ENCODE data around the gene ZNF276.
"Not testable (repeated sequence)": the region's sequence is repeated elsewhere in the genome, so short reads cannot be mapped to it uniquely, and the experiment has no call there.

DNA sequence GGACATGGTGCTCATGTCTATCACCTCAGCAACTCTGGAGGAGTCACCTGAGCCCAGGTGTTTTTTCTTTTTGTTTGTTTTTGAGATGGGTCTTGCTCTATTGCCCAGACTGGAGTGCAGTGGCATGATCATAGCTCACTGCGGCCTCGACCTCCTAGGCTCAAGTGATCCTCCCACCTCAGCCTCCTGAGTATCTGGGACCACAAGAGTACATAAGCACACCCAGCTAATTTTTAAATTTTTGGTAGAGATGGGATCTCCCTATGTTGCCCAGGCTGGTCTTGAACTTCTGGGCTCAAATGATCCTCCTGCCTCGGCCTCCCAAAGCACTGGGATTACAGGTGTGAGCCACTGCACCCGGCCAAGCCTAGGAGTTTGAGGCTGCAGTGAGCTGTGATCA lies 31.7 kb upstream of the ZNF276 start:
- TF ChIP-seq, protein P1, sequence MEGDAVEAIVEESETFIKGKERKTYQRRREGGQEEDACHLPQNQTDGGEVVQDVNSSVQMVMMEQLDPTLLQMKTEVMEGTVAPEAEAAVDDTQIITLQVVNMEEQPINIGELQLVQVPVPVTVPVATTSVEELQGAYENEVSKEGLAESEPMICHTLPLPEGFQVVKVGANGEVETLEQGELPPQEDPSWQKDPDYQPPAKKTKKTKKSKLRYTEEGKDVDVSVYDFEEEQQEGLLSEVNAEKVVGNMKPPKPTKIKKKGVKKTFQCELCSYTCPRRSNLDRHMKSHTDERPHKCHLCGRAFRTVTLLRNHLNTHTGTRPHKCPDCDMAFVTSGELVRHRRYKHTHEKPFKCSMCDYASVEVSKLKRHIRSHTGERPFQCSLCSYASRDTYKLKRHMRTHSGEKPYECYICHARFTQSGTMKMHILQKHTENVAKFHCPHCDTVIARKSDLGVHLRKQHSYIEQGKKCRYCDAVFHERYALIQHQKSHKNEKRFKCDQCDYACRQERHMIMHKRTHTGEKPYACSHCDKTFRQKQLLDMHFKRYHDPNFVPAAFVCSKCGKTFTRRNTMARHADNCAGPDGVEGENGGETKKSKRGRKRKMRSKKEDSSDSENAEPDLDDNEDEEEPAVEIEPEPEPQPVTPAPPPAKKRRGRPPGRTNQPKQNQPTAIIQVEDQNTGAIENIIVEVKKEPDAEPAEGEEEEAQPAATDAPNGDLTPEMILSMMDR (IDR thresholded peaks at IDR 0.05) = not testable (repeated sequence)
- TF ChIP-seq EP300, POLR2AphosphoS5 (IDR thresholded peaks at IDR 0.05): not testable (repeated sequence)

Data from gastroesophageal sphincter (tissue), 3 donors.